Measurements from ENCODE around the gene FAM193A. TPM values are rescaled to one million over a fixed set of nuclear protein-coding genes. Genes with fewer than 3 reads are reported as not detected.
"Not testable (repeated sequence)": the region's sequence is repeated elsewhere in the genome, so short reads cannot be mapped to it uniquely, and the experiment has no call there.

FAM193A gene
- total and polyA plus RNA-seq, 2 experiments from 2014 or later, result 12.0 to 22.9 TPM

GRCh38 chr4:2514193-2514592, 22.3 kb upstream of the FAM193A start:
- not testable (repeated sequence) for H3K27ac Mint-ChIP-seq; H4K20me1 ChIP-seq (replicated peaks; ENCODE audit: insufficient read depth); ATAC-seq; H3K9me3 Mint-ChIP-seq; H3K4me3 ChIP-seq; H3K27me3 ChIP-seq (ENCODE audit: insufficient read depth); H3K4me1 Mint-ChIP-seq; H3K9me2 ChIP-seq (ENCODE audit: insufficient read depth); H2AFZ ChIP-seq; H3K27me3 Mint-ChIP-seq (ENCODE audit: insufficient read depth, low read depth, poor library complexity); H3K4me3 Mint-ChIP-seq; H3K4me1 ChIP-seq (ENCODE audit: insufficient read depth); H3K4me2 ChIP-seq; H3F3A ChIP-seq (replicated peaks; ENCODE audit: low read depth); H3K27ac ChIP-seq (ENCODE audit: low read depth); DNase-seq (ENCODE audit: low spot score); H3K79me2 ChIP-seq (replicated peaks; ENCODE audit: insufficient read depth)
- peaks cover 22% of the 10 kb centered on the region for H3K36me3 ChIP-seq (ENCODE audit: insufficient read depth)
- peaks cover 66% of the 10 kb centered on the region for H3K36me3 Mint-ChIP-seq (ENCODE audit: low read depth)

- not testable (repeated sequence) for H3K9me2 ChIP-seq (ENCODE audit: insufficient read depth); H3K9me3 Mint-ChIP-seq; H3K4me3 Mint-ChIP-seq; H3K4me1 ChIP-seq (ENCODE audit: insufficient read depth); H3F3A ChIP-seq (replicated peaks; ENCODE audit: low read depth); H3K27ac Mint-ChIP-seq; H3K27me3 Mint-ChIP-seq (ENCODE audit: insufficient read depth, low read depth, poor library complexity); H2AFZ ChIP-seq; H3K79me2 ChIP-seq (replicated peaks; ENCODE audit: insufficient read depth); DNase-seq (ENCODE audit: low spot score); ATAC-seq; H3K4me2 ChIP-seq; H3K27ac ChIP-seq (ENCODE audit: low read depth); H3K4me3 ChIP-seq; H3K4me1 Mint-ChIP-seq; H3K27me3 ChIP-seq (ENCODE audit: insufficient read depth); H4K20me1 ChIP-seq (replicated peaks; ENCODE audit: insufficient read depth)
- peaks cover 58% of the 10 kb centered on the region for H3K36me3 Mint-ChIP-seq (ENCODE audit: low read depth)
- H3K36me3 ChIP-seq (ENCODE audit: insufficient read depth), result peaks cover 20% of the 10 kb centered on the region
Measured at GRCh38 chr4:2514944-2515343, 21.5 kb upstream of the FAM193A start.

- no peak overlapping the region for H3K4me3 Mint-ChIP-seq
- H3K9me3 Mint-ChIP-seq, result no peaks in the 10 kb centered on the region
- no peak overlapping the region for H3K27ac Mint-ChIP-seq
- DNase-seq (ENCODE audit: low spot score), result no peak
- Histone ChIP-seq H3K4me3 (no peak overlapping the region), H3K4me2 (no peak overlapping the region), H3K4me1 (ENCODE audit: insufficient read depth) (no peaks in the 10 kb centered on the region), H3K79me2 (replicated peaks; ENCODE audit: insufficient read depth) (no peaks in the 10 kb centered on the region), H3F3A (replicated peaks; ENCODE audit: low read depth) (0 out of 2 replicates have a peak, but pooled peaks cover 7% of the 10 kb centered on the region), H4K20me1 (replicated peaks; ENCODE audit: insufficient read depth) (peaks cover 2% of the 10 kb centered on the region), H3K9me2 (ENCODE audit: insufficient read depth) (no peaks in the 10 kb centered on the region), H2AFZ (no peak overlapping the region), H3K27me3 (ENCODE audit: insufficient read depth) (no peaks in the 10 kb centered on the region), H3K27ac (ENCODE audit: low read depth) (no peak overlapping the region), H3K36me3 (ENCODE audit: insufficient read depth) (peaks cover 11% of the 10 kb centered on the region; the same call in 1 of the 2 replicates)
- no peak for ATAC-seq
- H3K36me3 Mint-ChIP-seq (ENCODE audit: low read depth), result peaks cover 48% of the 10 kb centered on the region
- peaks cover 7% of the 10 kb centered on the region for H3K27me3 Mint-ChIP-seq (ENCODE audit: insufficient read depth, low read depth, poor library complexity)
- no peaks in the 10 kb centered on the region for H3K4me1 Mint-ChIP-seq
- TF ChIP-seq EZH2phosphoT487 (IDR thresholded peaks at IDR 0.05; ENCODE audit: unreplicated experiment), result no peak
- no peak for TF ChIP-seq STAT1 (IDR thresholded peaks at IDR 0.05; ENCODE audit: unreplicated experiment)
- TF ChIP-seq ZNF114 (CRISPR knock-in tag; IDR thresholded peaks at IDR 0.05), result no peak
- TF ChIP-seq CREB1 (CRISPR knock-in tag; IDR thresholded peaks at IDR 0.05; ENCODE audit: low read depth), result no peak
- no peak for TF ChIP-seq ZNF462 (CRISPR knock-in tag; IDR thresholded peaks at IDR 0.05)
- TF ChIP-seq REST (IDR thresholded peaks at IDR 0.05; ENCODE audit: unreplicated experiment), result no peak
- TF ChIP-seq JUNB (IDR thresholded peaks at IDR 0.05; ENCODE audit: unreplicated experiment), result no peak
Measured at GRCh38 chr4:2515830-2516550, 20.5 kb upstream of the FAM193A start.
